Transverse colon (tissue), 4 donors: ENCODE measurements around the gene CNTFR. TPM values are rescaled to one million over a fixed set of nuclear protein-coding genes. Genes with fewer than 3 reads are reported as not detected.

Experiments
- DNase-seq: peaks from one replicate; pipeline ENCODE4 v3.0.0-alpha.2; 2019
- H3K27ac ChIP-seq, 4 donors: fragments of 200-600 bp; sonication (generic); 2 replicates each; pipeline ENCODE4 v1.5.1; 2016 to 2018; ENCODE audit warnings: inconsistent platforms in 4 of 4
- H3K27me3 ChIP-seq: fragments of 200-600 bp; sonication (generic); 2 replicates; pipeline ENCODE4 v1.5.1; 2017; ENCODE audit warnings: inconsistent platforms
- H3K36me3 ChIP-seq, 4 donors: fragments of 200-600 bp; sonication (generic); 2 replicates each; pipeline ENCODE4 v1.5.1; 2017 to 2019; ENCODE audit warnings: inconsistent platforms in 4 of 4
- H3K4me1 ChIP-seq, 4 donors: fragments of 200-600 bp; sonication (generic); 2 replicates each; pipeline ENCODE4 v1.5.1; 2017 to 2020; ENCODE audit warnings: inconsistent platforms in 4 of 4
- H3K4me3 ChIP-seq, 4 donors: fragments of 200-600 bp; sonication (generic); 1 replicate in 1 of 4; 2 replicates in 3 of 4; pipeline versions ENCODE4 v1.5.1 to v1.6.1; 2017 to 2019; ENCODE audit warnings: inconsistent platforms in 4 of 4
- H3K9me3 ChIP-seq, 2 donors: fragments of 200-600 bp; sonication (generic); 2 replicates each; pipeline ENCODE4 v1.5.1; 2017 to 2019; ENCODE audit warnings: inconsistent platforms in 2 of 2
- CTCF ChIP-seq, 5 experiments: fragments of 200-600 bp in 3 of 5; fragments of 450-650 bp in 2 of 5; sonication (generic) in 3 of 5; IDR thresholded peaks; 1 replicate in 2 of 5; 2 replicates in 3 of 5; pipeline ENCODE4 v1.5.1; 2016 to 2017; ENCODE audit warnings: antibody characterized with exemption in 5 of 5, inconsistent platforms in 3 of 5, mild to moderate bottlenecking in 2 of 5, moderate library complexity in 1 of 5
- EP300 ChIP-seq: sonication (generic); formaldehyde crosslinking; IDR thresholded peaks from one replicate; pipeline ENCODE4 v1.6.1; 2017; ENCODE audit warnings: antibody characterized with exemption, low read depth
- POLR2A ChIP-seq: fragments of 450-650 bp; IDR thresholded peaks from one replicate; pipeline ENCODE4 v1.6.1; 2016; ENCODE audit warnings: antibody characterized with exemption, mild to moderate bottlenecking, moderate library complexity
- POLR2AphosphoS5 ChIP-seq, 3 donors: sonication (generic); formaldehyde crosslinking; IDR thresholded peaks; one replicate each; pipeline ENCODE4 v1.6.1; 2016; ENCODE audit warnings: antibody characterized with exemption in 3 of 3
- WGBS, 2 donors: methylation state at CpG; one replicate each; pipeline ENCODE4 v1.1.5; 2018; ENCODE audit warnings: low coverage in 1 of 2; 5-methylcytosine and 5-hydroxymethylcytosine counted together
- in situ Hi-C, 4 donors: fragments of 200-750 bp; cut with MboI; loops; one replicate each; pipeline versions ENCODE4 v1.15.0 to v1.15.1; 2017; ENCODE audit warnings: low sequenced_read_pairs in 3 of 4, low pct_ligation_motif_present in 1 of 4, low pct_unique_long_range_greater_than_20kb in 1 of 4
- intact Hi-C: fragments of 100-400 bp; cut with DNase I; formaldehyde crosslinking; loops from one replicate; pipeline ENCODE4 v1.15.1; 2023; ENCODE audit warnings: low total_unique reads
- total RNA-seq, 4 donors: library from RNA; depleted of rRNA; stranded (reverse); fragments of >200 nt; gene quantifications; one replicate each; pipeline ENCODE4 v1.1.0, GENCODE V29; 2016

Gene CNTFR
- total RNA-seq, 4 donors from 2014 or later: 5.2 to 59.1 (median 6.8) TPM

GRCh38 chr9:34573599-34574325, 15.8 kb downstream of the CNTFR start:
- no peak for DNase-seq
- Histone ChIP-seq H3K27me3 (peaks cover 21% of the 10 kb centered on the region), H3K4me1 (peaks cover 0 to 55% (median 23%) of the 10 kb centered on the region in 4 donors)

DNA sequence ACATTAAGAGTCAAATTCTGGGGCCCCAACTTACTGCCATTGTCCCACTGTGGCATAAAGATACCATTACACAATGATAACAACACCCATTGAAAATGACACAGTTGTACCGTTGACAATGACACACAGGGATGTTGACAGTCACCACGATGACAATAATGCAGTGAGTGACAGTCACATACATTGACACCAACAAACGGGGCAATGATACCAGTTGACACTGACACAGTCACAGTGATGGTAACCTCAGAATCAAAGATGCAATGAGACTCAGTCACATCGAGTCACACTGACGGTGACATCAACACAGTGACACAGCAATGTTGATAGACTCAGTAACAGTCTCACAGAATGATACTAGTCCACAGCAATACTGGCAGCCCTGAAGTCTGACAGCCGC, 16.9 kb downstream of the CNTFR start:
- peaks cover 0 to 45% (median 20%) of the 10 kb centered on the region in 4 donors for H3K4me1 ChIP-seq
- no peak overlapping the region for H3K4me3 ChIP-seq
- 75% methylated on average over 6 of the region's 6 CpGs; no CpG with 5 or more reads in 1 of the 2 donors for WGBS, 2 donors
- intact Hi-C loops (no loop called here), in situ Hi-C loops (no loop called here)
- H3K36me3 ChIP-seq: no peaks in the 10 kb centered on the region
- TF ChIP-seq POLR2AphosphoS5 (IDR thresholded peaks at IDR 0.05): no peak
- TF ChIP-seq POLR2A: no peak
- DNase-seq: no peak
- H3K27ac ChIP-seq: no peak overlapping the region
- peaks cover 10% of the 10 kb centered on the region for H3K27me3 ChIP-seq
- no peaks in the 10 kb centered on the region for H3K9me3 ChIP-seq

More at GRCh38 chr9:34573599-34574325, 15.8 kb downstream of the CNTFR start:
- TF ChIP-seq CTCF (IDR thresholded peaks at IDR 0.05) (no peak), EP300 (no peak), POLR2AphosphoS5 (IDR thresholded peaks at IDR 0.05) (no peak)
- in situ Hi-C loops: no loop called here
- 77 to 82% methylated on average over 3 to 11 of the region's 17 CpGs for WGBS, 2 donors
- H3K9me3 ChIP-seq: no peaks in the 10 kb centered on the region
- no peak overlapping the region for H3K27ac ChIP-seq
- no peaks in the 10 kb centered on the region for H3K36me3 ChIP-seq
- H3K4me3 ChIP-seq: no peak overlapping the region
- intact Hi-C loops: no loop called here

DNA sequence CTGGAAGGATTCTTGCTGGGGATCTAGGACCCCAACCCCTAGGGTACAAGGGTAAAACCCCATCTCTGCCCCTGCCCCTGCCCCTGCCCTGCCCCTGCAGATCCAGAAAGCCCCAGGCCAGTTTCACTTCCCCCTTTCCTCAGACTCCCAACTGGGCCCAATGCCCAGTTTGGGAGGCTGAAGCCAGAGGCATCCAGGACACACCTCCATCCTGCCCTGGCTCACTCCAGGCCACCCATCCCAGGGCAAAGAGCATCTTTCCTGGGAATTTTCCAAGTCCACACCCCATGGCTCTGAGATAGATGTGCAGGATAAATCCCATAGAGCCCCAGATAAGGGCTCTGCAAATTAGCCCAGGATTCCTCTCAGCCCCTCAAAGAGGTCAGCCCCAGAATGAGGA, 17.4 kb downstream of the CNTFR start:
- no peaks in the 10 kb centered on the region for H3K36me3 ChIP-seq
- DNase-seq: peak; percentile 81

GRCh38 chr9:34571481-34571810, 18.1 kb downstream of the CNTFR start:
- no peak for DNase-seq
- H3K4me1 ChIP-seq: peaks cover 0 to 34% (median 17%) of the 10 kb centered on the region in 4 donors
- no peak for TF ChIP-seq POLR2A
- TF ChIP-seq POLR2AphosphoS5 (IDR thresholded peaks at IDR 0.05): no peak
- no peak for TF ChIP-seq CTCF (IDR thresholded peaks at IDR 0.05)
- TF ChIP-seq EP300: no peak
- in situ Hi-C loops (no loop called here), intact Hi-C loops (no loop called here)
- H3K27ac ChIP-seq: no peak overlapping the region
- no peak overlapping the region for H3K4me3 ChIP-seq
- 50% methylated on average over 12 of the region's 12 CpGs; no CpG with 5 or more reads in 1 of the 2 donors for WGBS, 2 donors
- H3K9me3 ChIP-seq: no peaks in the 10 kb centered on the region
- no peaks in the 10 kb centered on the region for H3K36me3 ChIP-seq
- H3K27me3 ChIP-seq: no peaks in the 10 kb centered on the region

More for the DNA sequence above, 17.4 kb downstream of the CNTFR start:
- H3K27ac ChIP-seq: peak overlapping the region in 3 of 4 donors; percentile 29 to 30 (median 30)
- intact Hi-C loops: no loop called here
- H3K4me3 ChIP-seq: no peak overlapping the region
- TF ChIP-seq POLR2A: no peak
- peak in 1 of 3 donors; percentile 12 for TF ChIP-seq POLR2AphosphoS5 (IDR thresholded peaks at IDR 0.05)
- TF ChIP-seq CTCF (IDR thresholded peaks at IDR 0.05): no peak
- no peak for TF ChIP-seq EP300
- peaks cover 4% of the 10 kb centered on the region for H3K27me3 ChIP-seq
- in situ Hi-C loops: no loop called here
- H3K4me1 ChIP-seq: peaks cover 0 to 40% (median 19%) of the 10 kb centered on the region in 4 donors
- H3K9me3 ChIP-seq: no peaks in the 10 kb centered on the region
